SH-SY5Y (cell line): ENCODE data around the gene COMMD7.

ENCODE experiments used
- GATA2 ChIP-seq: IDR thresholded peaks from 2 replicates; pipeline ENCODE4 v1.6.1; 2011; ENCODE audit warnings: mild to moderate bottlenecking, low read depth, low read length
- GATA3 ChIP-seq: IDR thresholded peaks from 2 replicates; pipeline ENCODE4 v1.6.1; 2011; ENCODE audit warnings: low read depth, mild to moderate bottlenecking, low read length, moderate library complexity

DNA sequence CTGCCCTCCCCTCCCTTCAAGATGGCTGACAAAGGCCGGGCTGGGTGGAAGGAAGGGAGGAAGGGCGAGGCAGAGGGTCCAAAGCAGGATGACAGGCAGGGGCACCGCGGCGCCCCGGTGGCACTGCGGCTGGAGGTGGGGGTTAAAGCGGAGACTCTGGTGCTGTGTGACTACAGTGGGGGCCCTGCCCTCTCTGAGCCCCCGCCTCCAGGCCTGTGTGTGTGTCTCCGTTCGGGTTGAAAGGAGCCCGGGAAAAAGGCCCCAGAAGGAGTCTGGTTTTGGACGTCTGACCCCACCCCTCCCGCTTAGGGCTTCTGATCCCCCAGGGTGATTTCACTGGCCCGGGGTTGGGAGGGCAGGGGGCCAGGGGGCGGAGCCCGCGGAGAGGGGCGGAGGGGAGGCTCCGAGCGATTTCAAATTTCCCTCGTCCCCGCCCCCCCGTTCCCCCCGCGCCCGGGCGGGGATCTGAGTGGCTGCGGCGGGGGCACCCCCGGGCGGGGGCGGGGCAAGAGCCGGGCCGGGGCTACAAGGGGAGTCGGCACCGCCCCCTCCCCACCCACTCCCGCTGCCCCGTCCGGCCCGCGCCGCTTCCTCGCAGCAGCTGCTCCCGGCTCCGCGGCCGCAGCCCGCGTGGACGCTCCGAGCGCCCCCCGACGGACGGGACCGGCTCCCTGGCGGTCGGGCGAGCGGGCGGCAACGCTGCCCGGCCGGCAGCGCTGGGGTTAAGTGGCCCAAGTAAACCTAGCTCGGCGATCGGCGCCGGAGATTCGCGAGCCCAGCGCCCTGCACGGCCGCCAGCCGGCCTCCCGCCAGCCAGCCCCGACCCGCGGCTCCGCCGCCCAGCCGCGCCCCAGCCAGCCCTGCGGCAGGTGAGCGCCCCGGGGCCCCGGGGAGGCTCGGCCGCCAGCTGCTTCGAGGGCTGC is 18.8 kb upstream of the COMMD7 start, which contains the start of gene DNMT3B:
- TF ChIP-seq GATA3 (no peak), GATA2 (no peak)
